ENCODE results near the gene LRRTM4. TPM values are rescaled to one million over a fixed set of nuclear protein-coding genes. Genes with fewer than 3 reads are reported as not detected.

The LRRTM4 gene
- total RNA-seq, 1 donor from 2014 or later = not detected

GRCh38 chr2:77086478-77086877 is 435.7 kb downstream of the LRRTM4 start:
- no peak for FAIRE-seq
- TF ChIP-seq CTCF (IDR thresholded peaks at IDR 0.05; ENCODE audit: insufficient read depth, low read length, severe bottlenecking) = no peak

GRCh38 chr2:77086051-77086450 is 436.1 kb downstream of the LRRTM4 start:
- no peak for TF ChIP-seq CTCF (IDR thresholded peaks at IDR 0.05; ENCODE audit: insufficient read depth, low read length, severe bottlenecking)
- FAIRE-seq = no peak
- peak; percentile 1 for DNase-seq (ENCODE audit: low read depth)

More at GRCh38 chr2:77086478-77086877, 435.7 kb downstream of the LRRTM4 start:
- no peak overlapping the region for H3K4me3 ChIP-seq (ENCODE audit: low read depth, low read length)
- no peaks in the 10 kb centered on the region for H3K36me3 ChIP-seq (ENCODE audit: control insufficient read depth, insufficient read depth, low read length)
- H3K27me3 ChIP-seq (ENCODE audit: control insufficient read depth, insufficient read depth, low read length) = no peaks in the 10 kb centered on the region
- no peak for DNase-seq (ENCODE audit: low read depth)

GRCh38 chr2:77085561-77085960 is 436.6 kb downstream of the LRRTM4 start:
- FAIRE-seq = no peak
- H3K36me3 ChIP-seq (ENCODE audit: control insufficient read depth, insufficient read depth, low read length) = no peaks in the 10 kb centered on the region
- no peak for TF ChIP-seq CTCF (IDR thresholded peaks at IDR 0.05; ENCODE audit: insufficient read depth, low read length, severe bottlenecking)

More at GRCh38 chr2:77086051-77086450, 436.1 kb downstream of the LRRTM4 start:
- no peak overlapping the region for H3K4me3 ChIP-seq (ENCODE audit: low read depth, low read length)
- no peaks in the 10 kb centered on the region for H3K27me3 ChIP-seq (ENCODE audit: control insufficient read depth, insufficient read depth, low read length)
- no peaks in the 10 kb centered on the region for H3K36me3 ChIP-seq (ENCODE audit: control insufficient read depth, insufficient read depth, low read length)

GRCh38 chr2:77081597-77081996 is 440.6 kb downstream of the LRRTM4 start:
- Histone ChIP-seq H3K27me3 (ENCODE audit: control insufficient read depth, insufficient read depth, low read length) (no peaks in the 10 kb centered on the region), H3K36me3 (ENCODE audit: control insufficient read depth, insufficient read depth, low read length) (no peaks in the 10 kb centered on the region), H3K4me3 (ENCODE audit: low read depth, low read length) (no peak overlapping the region)
- no peak for FAIRE-seq
- TF ChIP-seq CTCF (IDR thresholded peaks at IDR 0.05; ENCODE audit: insufficient read depth, low read length, severe bottlenecking) = no peak
- no peak for DNase-seq (ENCODE audit: low read depth)

More at GRCh38 chr2:77085561-77085960, 436.6 kb downstream of the LRRTM4 start:
- no peaks in the 10 kb centered on the region for H3K27me3 ChIP-seq (ENCODE audit: control insufficient read depth, insufficient read depth, low read length)
- no peak overlapping the region for H3K4me3 ChIP-seq (ENCODE audit: low read depth, low read length)
- DNase-seq (ENCODE audit: low read depth) = no peak

GRCh38 chr2:77064324-77064723 is 457.9 kb downstream of the LRRTM4 start:
- no peak for TF ChIP-seq CTCF (IDR thresholded peaks at IDR 0.05; ENCODE audit: insufficient read depth, low read length, severe bottlenecking)
- Histone ChIP-seq H3K27me3 (ENCODE audit: control insufficient read depth, insufficient read depth, low read length) (no peaks in the 10 kb centered on the region), H3K4me3 (ENCODE audit: low read depth, low read length) (no peak overlapping the region), H3K36me3 (ENCODE audit: control insufficient read depth, insufficient read depth, low read length) (no peaks in the 10 kb centered on the region)
- DNase-seq (ENCODE audit: low read depth) = no peak
- no peak for FAIRE-seq

GRCh38 chr2:77054938-77055337 is 467.2 kb downstream of the LRRTM4 start:
- Histone ChIP-seq H3K4me3 (ENCODE audit: low read depth, low read length) (no peak overlapping the region), H3K36me3 (ENCODE audit: control insufficient read depth, insufficient read depth, low read length) (no peaks in the 10 kb centered on the region), H3K27me3 (ENCODE audit: control insufficient read depth, insufficient read depth, low read length) (no peaks in the 10 kb centered on the region)
- FAIRE-seq (no peak), DNase-seq (ENCODE audit: low read depth) (no peak)
- TF ChIP-seq CTCF (IDR thresholded peaks at IDR 0.05; ENCODE audit: insufficient read depth, low read length, severe bottlenecking) = no peak

Measured in bronchial epithelial cell (primary cell).